Measurements from ENCODE around the gene KHSRP.

KHSRP gene

GRCh38 chr19:6423499-6424194 lies 964 bp downstream of the KHSRP start:
- Histone ChIP-seq H3K4me3 (ENCODE audit: low read length, poor library complexity, severe bottlenecking) (peak overlapping the region; percentile 87), H4K20me1 (ENCODE audit: insufficient read depth, low read length, poor library complexity, severe bottlenecking) (peaks cover 55% of the 10 kb centered on the region), H3K79me2 (ENCODE audit: insufficient read depth, low read length) (peaks cover 59% of the 10 kb centered on the region), H3K4me1 (ENCODE audit: insufficient read depth, low read length, poor library complexity, severe bottlenecking) (peaks cover 25% of the 10 kb centered on the region), H3K4me2 (ENCODE audit: low read depth, low read length, poor library complexity, severe bottlenecking) (peak overlapping the region; percentile 99), H2AFZ (ENCODE audit: low read length) (no peak overlapping the region), H3F3A (ENCODE audit: low read depth) (no peaks in the 10 kb centered on the region), H3K9me3 (ENCODE audit: insufficient read depth, low read depth, low read length) (no peaks in the 10 kb centered on the region), H3K36me3 (ENCODE audit: insufficient read depth, low read length) (peaks cover 29% of the 10 kb centered on the region; the same call in 1 of the 2 replicates), H3K9ac (ENCODE audit: low read depth, low read length, poor library complexity, severe bottlenecking) (peak overlapping the region; percentile 94), H3K27me3 (ENCODE audit: insufficient read depth, low read length, poor library complexity, severe bottlenecking) (no peaks in the 10 kb centered on the region), H3K9me2 (replicated peaks; ENCODE audit: low read depth, low read length) (no peaks in the 10 kb centered on the region)
- no peak for TF ChIP-seq EZH2phosphoT487 (IDR thresholded peaks at IDR 0.05; ENCODE audit: borderline replicate concordance)
- TF ChIP-seq, protein P1, sequence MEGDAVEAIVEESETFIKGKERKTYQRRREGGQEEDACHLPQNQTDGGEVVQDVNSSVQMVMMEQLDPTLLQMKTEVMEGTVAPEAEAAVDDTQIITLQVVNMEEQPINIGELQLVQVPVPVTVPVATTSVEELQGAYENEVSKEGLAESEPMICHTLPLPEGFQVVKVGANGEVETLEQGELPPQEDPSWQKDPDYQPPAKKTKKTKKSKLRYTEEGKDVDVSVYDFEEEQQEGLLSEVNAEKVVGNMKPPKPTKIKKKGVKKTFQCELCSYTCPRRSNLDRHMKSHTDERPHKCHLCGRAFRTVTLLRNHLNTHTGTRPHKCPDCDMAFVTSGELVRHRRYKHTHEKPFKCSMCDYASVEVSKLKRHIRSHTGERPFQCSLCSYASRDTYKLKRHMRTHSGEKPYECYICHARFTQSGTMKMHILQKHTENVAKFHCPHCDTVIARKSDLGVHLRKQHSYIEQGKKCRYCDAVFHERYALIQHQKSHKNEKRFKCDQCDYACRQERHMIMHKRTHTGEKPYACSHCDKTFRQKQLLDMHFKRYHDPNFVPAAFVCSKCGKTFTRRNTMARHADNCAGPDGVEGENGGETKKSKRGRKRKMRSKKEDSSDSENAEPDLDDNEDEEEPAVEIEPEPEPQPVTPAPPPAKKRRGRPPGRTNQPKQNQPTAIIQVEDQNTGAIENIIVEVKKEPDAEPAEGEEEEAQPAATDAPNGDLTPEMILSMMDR (conservative IDR thresholded peaks at IDR 0.05; ENCODE audit: low read length), result no peak

DNA sequence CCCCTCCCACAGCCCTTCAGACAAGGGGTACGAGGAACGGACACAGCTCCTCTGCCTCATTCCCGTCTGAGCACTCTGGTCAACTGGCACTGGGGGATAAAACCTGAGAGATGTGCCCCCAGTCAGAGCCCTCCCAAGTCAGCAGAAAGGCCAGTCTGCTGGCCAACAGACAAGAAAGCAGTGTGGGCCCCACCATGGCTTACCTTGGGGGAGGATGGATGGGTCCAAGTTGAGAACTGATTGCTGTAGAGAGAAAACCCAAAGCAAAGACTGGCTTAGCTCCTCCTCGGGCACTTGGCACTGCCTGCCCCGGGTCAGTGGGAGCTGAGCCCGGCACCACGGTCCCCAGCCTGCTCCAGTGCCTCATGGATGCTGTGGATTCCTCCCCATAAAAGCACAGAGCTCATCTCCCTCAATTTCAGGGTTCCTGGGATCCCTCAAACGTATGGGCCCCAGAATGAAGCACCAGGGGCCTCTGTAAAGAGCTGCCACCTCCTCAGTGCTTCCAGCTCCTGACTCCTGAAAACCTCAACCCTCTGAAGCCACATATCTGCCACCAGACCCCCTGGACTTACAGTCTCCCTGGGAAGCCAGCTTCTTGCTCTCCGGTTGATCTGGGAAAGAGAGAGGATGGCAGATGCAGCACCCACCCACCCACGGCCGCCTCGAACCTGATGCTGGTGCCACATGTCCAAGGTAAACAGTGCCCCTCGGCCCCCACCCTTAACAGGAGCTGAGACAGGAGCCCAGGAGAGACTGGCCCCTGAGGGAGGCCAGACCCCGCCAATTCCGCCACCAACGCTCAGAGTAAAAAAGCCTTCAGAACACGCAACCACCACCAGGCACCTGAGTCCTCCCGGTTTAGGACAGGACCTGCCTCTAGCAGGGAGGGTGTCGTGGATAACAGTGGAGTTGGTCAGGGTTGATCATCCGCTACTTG lies 3.3 kb downstream of the KHSRP start:
- no peak for TF ChIP-seq EZH2phosphoT487 (IDR thresholded peaks at IDR 0.05; ENCODE audit: borderline replicate concordance)
- TF ChIP-seq, protein P1 (conservative IDR thresholded peaks at IDR 0.05; ENCODE audit: low read length), result no peak
- Histone ChIP-seq H3K9ac (ENCODE audit: low read depth, low read length, poor library complexity, severe bottlenecking) (peak overlapping the region; percentile 94), H4K20me1 (ENCODE audit: insufficient read depth, low read length, poor library complexity, severe bottlenecking) (peaks cover 76% of the 10 kb centered on the region)

DNA sequence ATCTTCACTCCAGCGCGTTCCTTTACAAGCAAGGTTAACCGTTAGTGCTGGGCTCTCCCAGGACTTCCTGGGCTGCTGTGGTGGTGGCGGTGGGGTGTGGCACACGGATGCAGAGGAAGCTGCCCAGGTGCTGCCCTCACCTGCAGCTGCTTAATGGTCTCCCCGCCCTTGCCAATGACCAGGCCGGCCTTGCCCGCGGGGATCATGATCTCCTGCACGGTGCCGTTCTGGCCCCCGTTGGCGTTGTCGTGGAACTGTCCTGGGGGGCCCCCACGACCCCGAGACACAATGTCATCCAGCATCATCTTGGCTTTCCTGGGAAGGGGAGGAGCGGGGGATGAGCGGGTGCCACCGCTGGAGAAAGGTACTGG lies 6.1 kb downstream of the KHSRP start:
- peaks cover 77% of the 10 kb centered on the region for H3K36me3 ChIP-seq (ENCODE audit: insufficient read depth, low read length)

More for the DNA sequence above, 3.3 kb downstream of the KHSRP start:
- H3K36me3 ChIP-seq (ENCODE audit: insufficient read depth, low read length), result peaks cover 52% of the 10 kb centered on the region
- H3K4me2 ChIP-seq (ENCODE audit: low read depth, low read length, poor library complexity, severe bottlenecking), result peak overlapping the region; percentile 99
- no peaks in the 10 kb centered on the region for H3K9me2 ChIP-seq (replicated peaks; ENCODE audit: low read depth, low read length)
- peaks cover 25% of the 10 kb centered on the region for H3K4me1 ChIP-seq (ENCODE audit: insufficient read depth, low read length, poor library complexity, severe bottlenecking)
- H2AFZ ChIP-seq (ENCODE audit: low read length), result no peak overlapping the region
- peaks cover 74% of the 10 kb centered on the region for H3K79me2 ChIP-seq (ENCODE audit: insufficient read depth, low read length)
- H3K9me3 ChIP-seq (ENCODE audit: insufficient read depth, low read depth, low read length), result no peaks in the 10 kb centered on the region
- H3K4me3 ChIP-seq (ENCODE audit: low read length, poor library complexity, severe bottlenecking), result peak overlapping the region; percentile 87
- no peaks in the 10 kb centered on the region for H3F3A ChIP-seq (ENCODE audit: low read depth)
- no peaks in the 10 kb centered on the region for H3K27me3 ChIP-seq (ENCODE audit: insufficient read depth, low read length, poor library complexity, severe bottlenecking)

More for the DNA sequence above, 6.1 kb downstream of the KHSRP start:
- Histone ChIP-seq H4K20me1 (ENCODE audit: insufficient read depth, low read length, poor library complexity, severe bottlenecking) (peaks cover 81% of the 10 kb centered on the region), H3K4me1 (ENCODE audit: insufficient read depth, low read length, poor library complexity, severe bottlenecking) (peaks cover 18% of the 10 kb centered on the region), H2AFZ (ENCODE audit: low read length) (no peak overlapping the region), H3K9me3 (ENCODE audit: insufficient read depth, low read depth, low read length) (no peaks in the 10 kb centered on the region), H3K9me2 (replicated peaks; ENCODE audit: low read depth, low read length) (no peaks in the 10 kb centered on the region), H3K79me2 (ENCODE audit: insufficient read depth, low read length) (peaks cover 63% of the 10 kb centered on the region), H3K27me3 (ENCODE audit: insufficient read depth, low read length, poor library complexity, severe bottlenecking) (no peaks in the 10 kb centered on the region), H3F3A (ENCODE audit: low read depth) (no peaks in the 10 kb centered on the region), H3K9ac (ENCODE audit: low read depth, low read length, poor library complexity, severe bottlenecking) (no peak overlapping the region), H3K4me3 (ENCODE audit: low read length, poor library complexity, severe bottlenecking) (no peak overlapping the region), H3K4me2 (ENCODE audit: low read depth, low read length, poor library complexity, severe bottlenecking) (no peak overlapping the region)
- TF ChIP-seq, protein P1 (conservative IDR thresholded peaks at IDR 0.05; ENCODE audit: low read length), result no peak
